Effector memory CD8-positive, alpha-beta T cell (primary cell): ENCODE data around the gene DAPK1.
A peak's percentile ranks its signal among the peaks of the same experiment; 100 is the strongest.

Experiments used
- ATAC-seq: fragments of 150-1000 bp; cut with Tn5 transposase; replicated peaks from 2 replicates; pipeline ENCODE4 v1.10.0; 2021; ENCODE audit warnings: mild to moderate bottlenecking, moderate library complexity
- DNase-seq, 3 experiments: peaks; one replicate each; pipeline ENCODE4 v3.0.0; 2021
- H3K27ac Mint-ChIP-seq, 2 donors: one replicate each; pipeline ENCODE4 v1.8.0; 2022; ENCODE audit warnings: mild to moderate bottlenecking in 2 of 2, mixed read lengths in 2 of 2, moderate library complexity in 2 of 2
- H3K27me3 Mint-ChIP-seq, 2 donors: one replicate each; pipeline ENCODE4 v1.8.0; 2022; ENCODE audit warnings: mixed read lengths in 2 of 2
- H3K36me3 Mint-ChIP-seq: one replicate; pipeline ENCODE4 v1.8.0; 2022; ENCODE audit warnings: mild to moderate bottlenecking, moderate library complexity, mixed read lengths; ENCODE audit not compliant: insufficient read depth
- H3K4me1 Mint-ChIP-seq, 2 donors: one replicate each; pipeline ENCODE4 v1.8.0; 2022; ENCODE audit warnings: low read depth in 2 of 2, mixed read lengths in 2 of 2
- H3K4me3 Mint-ChIP-seq, 2 donors: one replicate each; pipeline ENCODE4 v1.8.0; 2022; ENCODE audit warnings: mild to moderate bottlenecking in 2 of 2, mixed read lengths in 2 of 2, moderate library complexity in 2 of 2
- H3K9me3 Mint-ChIP-seq, 2 donors: one replicate each; pipeline ENCODE4 v1.8.0; 2022; ENCODE audit warnings: mixed read lengths in 2 of 2

Gene DAPK1

DNA sequence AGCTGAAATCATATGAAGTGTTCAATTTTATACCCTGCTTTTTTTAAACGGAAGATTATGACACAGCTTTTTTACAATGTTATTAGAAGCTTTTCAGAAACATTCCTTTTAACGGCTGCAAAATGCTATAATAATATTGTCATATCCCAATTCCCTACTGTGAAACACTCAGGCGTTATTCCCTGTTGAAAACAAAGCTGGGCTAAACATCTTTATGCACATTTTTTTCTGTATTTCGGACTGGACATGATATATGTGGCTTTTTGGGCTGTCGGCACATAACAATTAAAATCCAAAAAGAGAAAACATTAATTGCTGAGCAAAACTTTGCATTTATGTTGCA, 216.3 kb downstream of the DAPK1 start:
- Mint-ChIP-seq H3K27me3 (peaks cover 16 to 25% of the 10 kb centered on the region in 2 donors), H3K27ac (no peak overlapping the region), H3K9me3 (peaks cover 0 to 1% of the 10 kb centered on the region in 2 donors), H3K4me3 (no peak overlapping the region), H3K4me1 (no peaks in the 10 kb centered on the region), H3K36me3 (no peaks in the 10 kb centered on the region)
- DNase-seq = no peak
- ATAC-seq = no peak

DNA sequence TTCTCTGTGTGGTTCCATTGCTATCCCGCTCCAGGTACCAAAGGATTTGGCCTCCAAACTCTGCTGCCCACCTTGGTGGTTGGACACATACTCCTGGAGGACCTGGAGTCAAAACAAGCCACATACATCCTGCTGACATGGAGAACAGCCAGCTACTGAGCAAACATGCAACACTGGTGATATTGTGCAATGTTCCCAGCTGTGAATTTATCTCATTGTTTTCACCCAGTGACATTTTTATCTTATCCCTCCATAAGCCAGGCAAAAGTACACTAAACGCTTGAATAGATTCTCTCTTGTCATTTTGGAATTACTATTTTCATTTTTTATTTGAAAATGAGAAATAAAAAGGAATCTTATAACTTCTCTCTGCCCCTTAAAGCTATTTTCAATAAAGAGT, 217.2 kb downstream of the DAPK1 start:
- peaks cover 0 to 1% of the 10 kb centered on the region in 2 donors for H3K9me3 Mint-ChIP-seq
- H3K27ac Mint-ChIP-seq = no peak overlapping the region
- H3K4me3 Mint-ChIP-seq = no peak overlapping the region
- peaks cover 18% of the 10 kb centered on the region in 2 donors for H3K27me3 Mint-ChIP-seq
- no peak for DNase-seq
- no peak for ATAC-seq
- H3K36me3 Mint-ChIP-seq = no peaks in the 10 kb centered on the region
- H3K4me1 Mint-ChIP-seq = no peaks in the 10 kb centered on the region

DNA sequence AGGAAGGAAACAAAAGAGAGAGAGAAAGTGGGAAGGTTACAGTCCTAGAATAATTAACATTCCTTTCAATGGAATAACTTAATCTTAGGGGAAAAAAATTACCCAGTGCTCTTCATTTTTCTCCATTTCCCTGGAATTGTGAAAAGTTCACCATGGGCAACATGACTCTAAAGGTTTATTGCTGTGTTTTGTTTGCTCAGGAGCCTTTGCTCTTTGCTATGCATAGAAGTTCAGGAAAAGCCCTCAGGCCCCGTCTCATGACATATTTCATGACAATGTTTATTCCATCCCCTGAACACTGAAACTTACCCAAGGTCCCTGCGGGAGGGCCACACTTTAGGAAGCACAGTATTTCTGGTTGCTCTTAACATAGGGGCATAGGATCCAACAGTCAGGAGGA, 218.5 kb downstream of the DAPK1 start:
- H3K27ac Mint-ChIP-seq = no peak overlapping the region
- no peaks in the 10 kb centered on the region for H3K4me1 Mint-ChIP-seq
- ATAC-seq (no peak), DNase-seq (no peak)
- no peak overlapping the region for H3K4me3 Mint-ChIP-seq
- no peaks in the 10 kb centered on the region for H3K36me3 Mint-ChIP-seq
- H3K27me3 Mint-ChIP-seq = peaks cover 10 to 19% of the 10 kb centered on the region in 2 donors
- H3K9me3 Mint-ChIP-seq = peaks cover 0 to 1% of the 10 kb centered on the region in 2 donors

GRCh38 chr9:87717456-87717855, 219.8 kb downstream of the DAPK1 start:
- Mint-ChIP-seq H3K36me3 (no peaks in the 10 kb centered on the region), H3K27ac (no peak overlapping the region), H3K27me3 (peaks cover 22 to 28% of the 10 kb centered on the region in 2 donors), H3K9me3 (peaks cover 0 to 1% of the 10 kb centered on the region in 2 donors), H3K4me3 (no peak overlapping the region), H3K4me1 (no peaks in the 10 kb centered on the region)
- DNase-seq (no peak), ATAC-seq (no peak)

GRCh38 chr9:87718231-87718630, 220.6 kb downstream of the DAPK1 start:
- Mint-ChIP-seq H3K27me3 (peaks cover 28 to 30% of the 10 kb centered on the region in 2 donors), H3K36me3 (no peaks in the 10 kb centered on the region), H3K4me3 (no peak overlapping the region), H3K9me3 (no peaks in the 10 kb centered on the region), H3K27ac (no peak overlapping the region), H3K4me1 (no peaks in the 10 kb centered on the region)
- DNase-seq (no peak), ATAC-seq (no peak)

- DNase-seq = no peak
Measured at GRCh38 chr9:87718852-87719612, 221.4 kb downstream of the DAPK1 start.

GRCh38 chr9:87720173-87720572, 222.5 kb downstream of the DAPK1 start:
- Mint-ChIP-seq H3K4me1 (no peaks in the 10 kb centered on the region), H3K36me3 (no peaks in the 10 kb centered on the region), H3K9me3 (no peaks in the 10 kb centered on the region), H3K27ac (no peak overlapping the region), H3K4me3 (no peak overlapping the region), H3K27me3 (peaks cover 35 to 48% of the 10 kb centered on the region in 2 donors)
- no peak for DNase-seq
- no peak for ATAC-seq

More at GRCh38 chr9:87718852-87719612, 221.4 kb downstream of the DAPK1 start:
- no peaks in the 10 kb centered on the region for H3K36me3 Mint-ChIP-seq
- no peaks in the 10 kb centered on the region for H3K4me1 Mint-ChIP-seq
- no peak overlapping the region for H3K4me3 Mint-ChIP-seq
- no peak for ATAC-seq
- H3K27me3 Mint-ChIP-seq = peaks cover 28 to 36% of the 10 kb centered on the region in 2 donors
- no peak overlapping the region for H3K27ac Mint-ChIP-seq
- H3K9me3 Mint-ChIP-seq = no peaks in the 10 kb centered on the region

- DNase-seq (no peak), ATAC-seq (no peak)
- Mint-ChIP-seq H3K27ac (no peak overlapping the region), H3K9me3 (no peaks in the 10 kb centered on the region), H3K4me1 (peaks cover 0 to 5% of the 10 kb centered on the region in 2 donors), H3K4me3 (no peak overlapping the region), H3K27me3 (peaks cover 44 to 71% of the 10 kb centered on the region in 2 donors), H3K36me3 (no peaks in the 10 kb centered on the region)
Measured at GRCh38 chr9:87722393-87723088, 224.9 kb downstream of the DAPK1 start.

DNA sequence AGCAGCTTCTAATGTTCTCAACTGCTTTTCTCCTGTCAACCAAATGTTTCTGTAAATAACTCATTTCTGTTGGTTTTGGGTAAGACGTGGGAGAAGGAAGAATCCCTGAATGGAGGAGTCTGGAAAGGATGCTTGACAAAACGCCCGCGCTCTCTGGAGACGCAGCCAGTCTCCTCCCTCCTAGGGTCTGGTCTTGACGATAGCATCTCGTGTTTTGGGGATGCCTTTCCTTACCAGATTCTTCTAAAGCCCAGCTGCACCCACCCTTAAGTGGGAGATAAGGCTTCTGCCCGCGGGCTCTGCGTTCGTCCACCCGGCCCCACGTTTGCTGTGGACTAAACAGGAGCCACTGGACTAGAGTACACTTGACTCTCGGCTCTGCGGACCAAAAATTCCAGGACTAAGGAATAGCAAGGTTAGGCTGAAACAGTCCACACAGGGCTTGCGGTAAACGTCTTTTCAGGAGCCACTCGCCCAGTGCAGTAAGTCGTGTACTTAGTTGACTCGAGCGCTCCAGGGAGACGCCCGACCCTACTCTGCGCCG, 227.8 kb downstream of the DAPK1 start:
- Mint-ChIP-seq H3K36me3 (no peaks in the 10 kb centered on the region), H3K27me3 (peaks cover 43 to 73% of the 10 kb centered on the region in 2 donors), H3K4me3 (peak overlapping the region; percentile 66 to 67), H3K4me1 (peaks cover 0 to 5% of the 10 kb centered on the region in 2 donors), H3K27ac (peak overlapping the region in 1 of 2 donors; percentile 62), H3K9me3 (no peaks in the 10 kb centered on the region)
- ATAC-seq = no peak
- no peak for DNase-seq

- H3K27ac Mint-ChIP-seq = peak within 1 kb of the TSS in 1 of 2 donors; percentile 62
- H3K36me3 Mint-ChIP-seq = no peaks in the 10 kb centered on the region
- ATAC-seq (no peak), DNase-seq (no peak)
- peak within 1 kb of the TSS; percentile 66 to 67 for H3K4me3 Mint-ChIP-seq
- peaks cover 0 to 5% of the 10 kb centered on the region in 2 donors for H3K4me1 Mint-ChIP-seq
- H3K27me3 Mint-ChIP-seq = peaks cover 36 to 78% of the 10 kb centered on the region in 2 donors
- no peaks in the 10 kb centered on the region for H3K9me3 Mint-ChIP-seq
Measured at GRCh38 chr9:87725900-87726709, 228.4 kb downstream of the DAPK1 start, which contains the start of gene CTSL. TSS of gene CTSL (plus strand) at chr9:87726119. CDS start at chr9:87727604, 1,485 bp downstream.

GRCh38 chr9:87729246-87729645, 231.6 kb downstream of the DAPK1 start:
- Mint-ChIP-seq H3K27me3 (peaks cover 47 to 76% of the 10 kb centered on the region in 2 donors), H3K4me3 (no peak overlapping the region), H3K4me1 (peaks cover 3 to 5% of the 10 kb centered on the region in 2 donors), H3K36me3 (no peaks in the 10 kb centered on the region), H3K27ac (no peak overlapping the region), H3K9me3 (no peaks in the 10 kb centered on the region)
- no peak for DNase-seq
- ATAC-seq = no peak

DNA sequence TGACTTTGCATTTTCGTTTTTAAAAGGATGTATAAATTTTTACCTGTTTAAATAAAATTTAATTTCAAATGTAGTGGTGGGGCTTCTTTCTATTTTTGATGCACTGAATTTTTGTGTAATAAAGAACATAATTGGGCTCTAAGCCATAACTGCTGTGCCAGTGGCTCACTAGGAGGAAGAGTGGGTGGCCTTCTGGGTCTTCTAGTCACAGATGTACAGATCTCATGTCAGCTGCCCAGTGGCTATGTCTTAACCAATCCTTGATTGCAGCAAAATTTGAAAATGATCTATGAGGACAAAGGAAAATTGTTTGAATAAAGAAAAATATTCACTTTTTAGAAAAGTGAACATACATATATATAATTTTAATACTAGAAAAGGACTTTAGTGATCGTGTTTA, 233.7 kb downstream of the DAPK1 start:
- Mint-ChIP-seq H3K36me3 (no peaks in the 10 kb centered on the region), H3K4me1 (peaks cover 0 to 3% of the 10 kb centered on the region in 2 donors), H3K9me3 (no peaks in the 10 kb centered on the region), H3K27me3 (peaks cover 36 to 57% of the 10 kb centered on the region in 2 donors), H3K27ac (no peak overlapping the region), H3K4me3 (no peak overlapping the region)
- ATAC-seq = no peak
- no peak for DNase-seq

- ATAC-seq (no peak), DNase-seq (no peak)
- H3K4me1 Mint-ChIP-seq = peaks cover 0 to 3% of the 10 kb centered on the region in 2 donors
- H3K9me3 Mint-ChIP-seq = no peaks in the 10 kb centered on the region
- H3K27me3 Mint-ChIP-seq = peaks cover 34 to 47% of the 10 kb centered on the region in 2 donors
- no peak overlapping the region for H3K4me3 Mint-ChIP-seq
- H3K27ac Mint-ChIP-seq = no peak overlapping the region
- no peaks in the 10 kb centered on the region for H3K36me3 Mint-ChIP-seq
Measured at GRCh38 chr9:87732344-87732743, 234.7 kb downstream of the DAPK1 start.
